MM.1S (cell line): ENCODE data around the gene BORCS8.
"Not testable (repeated sequence)": the region's sequence is repeated elsewhere in the genome, so short reads cannot be mapped to it uniquely, and the experiment has no call there.

Source experiments
- DNase-seq: peaks from one replicate; pipeline ENCODE4 v3.0.0-alpha.2; 2015
- H2AFZ ChIP-seq: fragments of 300-600 bp; sonication (generic); 2 replicates; pipeline ENCODE4 v1.6.0; 2016; ENCODE audit warnings: antibody characterized with exemption, low read length
- H3F3A ChIP-seq: fragments of 300-600 bp; sonication (generic); 2 replicates; pipeline ENCODE4 v1.6.1; 2016; ENCODE audit warnings: mild to moderate bottlenecking, antibody characterized with exemption, low read length, moderate library complexity, mixed read lengths; ENCODE audit not compliant: insufficient read depth
- H3K27ac ChIP-seq: fragments of 300-600 bp; sonication (generic); 2 replicates; pipeline ENCODE4 v1.5.1; 2016; ENCODE audit warnings: mild to moderate bottlenecking, low read length
- H3K27me3 ChIP-seq: fragments of 300-600 bp; sonication (generic); replicated peaks from 2 replicates; pipeline ENCODE4 v1.6.0; 2016; ENCODE audit warnings: low read length; ENCODE audit not compliant: insufficient read depth
- H3K36me3 ChIP-seq: fragments of 300-600 bp; sonication (generic); replicated peaks from 2 replicates; pipeline ENCODE4 v1.6.1; 2016; ENCODE audit warnings: mild to moderate bottlenecking, low read length, mixed read lengths; ENCODE audit not compliant: insufficient read depth
- H3K4me1 ChIP-seq: fragments of 300-600 bp; sonication (generic); 2 replicates; pipeline ENCODE4 v1.6.1; 2016; ENCODE audit warnings: low read length, mixed read lengths
- H3K4me2 ChIP-seq: fragments of 300-600 bp; sonication (generic); 2 replicates; pipeline ENCODE4 v1.6.0; 2016; ENCODE audit warnings: low read depth, low read length
- H3K4me3 ChIP-seq: fragments of 300-600 bp; sonication (generic); 2 replicates; pipeline ENCODE4 v1.5.1; 2016; ENCODE audit warnings: low read length, mixed read lengths
- H3K79me2 ChIP-seq: fragments of 300-600 bp; sonication (generic); 2 replicates; pipeline ENCODE4 v1.6.1; 2016; ENCODE audit warnings: mixed run types, low read length, mixed read lengths
- H3K9ac ChIP-seq: fragments of 300-600 bp; sonication (generic); 2 replicates; pipeline ENCODE4 v1.6.1; 2016; ENCODE audit warnings: low read length, mixed read lengths
- H3K9me2 ChIP-seq: fragments of 300-600 bp; sonication (generic); replicated peaks from 2 replicates; pipeline ENCODE4 v1.6.1; 2016; ENCODE audit warnings: mild to moderate bottlenecking, low read length, mixed read lengths; ENCODE audit not compliant: insufficient read depth
- H3K9me3 ChIP-seq: fragments of 300-600 bp; sonication (generic); replicated peaks from 2 replicates; pipeline ENCODE4 v1.6.1; 2016; ENCODE audit warnings: mild to moderate bottlenecking, low read length, mixed read lengths; ENCODE audit not compliant: insufficient read depth
- H4K20me1 ChIP-seq: fragments of 300-600 bp; sonication (generic); 2 replicates; pipeline ENCODE4 v1.6.1; 2016; ENCODE audit warnings: mild to moderate bottlenecking, low read length, moderate library complexity, mixed read lengths; ENCODE audit not compliant: insufficient read depth
- CTCF ChIP-seq: fragments of 300-600 bp; sonication (generic); IDR thresholded peaks from 2 replicates; pipeline ENCODE4 v1.5.1; 2016; ENCODE audit warnings: antibody characterized with exemption, low read length, mixed read lengths
- EZH2 ChIP-seq: fragments of 300-600 bp; sonication (generic); optimal IDR thresholded peaks from 2 replicates; pipeline ENCODE3; 2017; ENCODE audit warnings: low read depth, mild to moderate bottlenecking, antibody characterized with exemption, low read length, mixed read lengths
- EZH2phosphoT487 ChIP-seq: fragments of 300-600 bp; sonication (generic); IDR thresholded peaks from 2 replicates; pipeline ENCODE4 v1.6.1; 2018; ENCODE audit warnings: antibody characterized with exemption, low read length

BORCS8 gene

GRCh38 chr19:19181488-19181998 is 10.4 kb downstream of the BORCS8 start:
- H3K36me3 ChIP-seq, result no peaks in the 10 kb centered on the region
- H3K4me3 ChIP-seq, result no peak overlapping the region
- no peaks in the 10 kb centered on the region for H3K4me1 ChIP-seq
- no peak overlapping the region for H3K27ac ChIP-seq
- H3K79me2 ChIP-seq, result peaks cover 4% of the 10 kb centered on the region
- no peak for TF ChIP-seq CTCF
- no peak for TF ChIP-seq EZH2phosphoT487
- TF ChIP-seq EZH2, result no peak
- H3K9me2 ChIP-seq, result no peaks in the 10 kb centered on the region
- H3K27me3 ChIP-seq, result no peaks in the 10 kb centered on the region
- no peak overlapping the region for H2AFZ ChIP-seq
- no peaks in the 10 kb centered on the region for H3K9me3 ChIP-seq
- no peak overlapping the region for H3K4me2 ChIP-seq
- no peaks in the 10 kb centered on the region for H4K20me1 ChIP-seq
- DNase-seq, result no peak
- H3K9ac ChIP-seq, result no peak overlapping the region
- H3F3A ChIP-seq, result no peaks in the 10 kb centered on the region

GRCh38 chr19:19179548-19180441 is 12.2 kb downstream of the BORCS8 start:
- Histone ChIP-seq H3K9me3 (no peaks in the 10 kb centered on the region), H3K27me3 (no peaks in the 10 kb centered on the region), H3K4me2 (no peak overlapping the region), H3F3A (no peaks in the 10 kb centered on the region; the same call in 1 of the 2 replicates), H3K27ac (no peak overlapping the region), H4K20me1 (no peaks in the 10 kb centered on the region), H3K4me3 (no peak overlapping the region), H3K4me1 (no peaks in the 10 kb centered on the region), H2AFZ (no peak overlapping the region), H3K36me3 (no peaks in the 10 kb centered on the region), H3K9ac (no peak overlapping the region), H3K9me2 (no peaks in the 10 kb centered on the region), H3K79me2 (peaks cover under 1% of the 10 kb centered on the region; the same call in 1 of the 2 replicates)
- TF ChIP-seq EZH2 (no peak), CTCF (no peak), EZH2phosphoT487 (no peak)
- DNase-seq, result no peak

GRCh38 chr19:19176950-19177349 is 15.0 kb downstream of the BORCS8 start:
- H3K36me3 ChIP-seq, result no peaks in the 10 kb centered on the region
- H4K20me1 ChIP-seq, result no peaks in the 10 kb centered on the region
- no peaks in the 10 kb centered on the region; the same call in 1 of the 2 replicates for H3F3A ChIP-seq
- H3K4me1 ChIP-seq, result no peaks in the 10 kb centered on the region
- no peak for DNase-seq
- no peak overlapping the region for H3K4me3 ChIP-seq
- no peaks in the 10 kb centered on the region for H3K9me3 ChIP-seq
- no peak overlapping the region for H3K4me2 ChIP-seq
- TF ChIP-seq CTCF (no peak), EZH2phosphoT487 (no peak), EZH2 (no peak)
- no peak overlapping the region for H3K9ac ChIP-seq
- H3K27me3 ChIP-seq, result no peaks in the 10 kb centered on the region
- no peak overlapping the region for H2AFZ ChIP-seq
- H3K27ac ChIP-seq, result no peak overlapping the region
- no peaks in the 10 kb centered on the region for H3K79me2 ChIP-seq
- H3K9me2 ChIP-seq, result no peaks in the 10 kb centered on the region

GRCh38 chr19:19173243-19173642 is 18.7 kb downstream of the BORCS8 start:
- not testable (repeated sequence) for H4K20me1 ChIP-seq, H3K9ac ChIP-seq, H3K27ac ChIP-seq, H3K79me2 ChIP-seq, H3K9me2 ChIP-seq, H3K4me2 ChIP-seq, DNase-seq, H3K4me1 ChIP-seq, H3F3A ChIP-seq, H3K27me3 ChIP-seq, H3K9me3 ChIP-seq, H3K36me3 ChIP-seq, H3K4me3 ChIP-seq, H2AFZ ChIP-seq
